Liver (tissue), 9 donors: ENCODE measurements around the gene TRAPPC12. TPM values are rescaled to one million over a fixed set of nuclear protein-coding genes. Genes with fewer than 3 reads are reported as not detected.

Source experiments
- DNase-seq: peaks from one replicate; pipeline ENCODE4 v3.0.0-alpha.2; 2017; ENCODE audit warnings: low spot score
- H3K27ac ChIP-seq, 2 donors: one replicate each; pipeline ENCODE4 v1.7.0; 2013; ENCODE audit warnings: inconsistent platforms in 2 of 2, low read length in 2 of 2, control low read depth in 1 of 2, low read depth in 1 of 2, mild to moderate bottlenecking in 1 of 2
- H3K27me3 ChIP-seq, 4 donors: one replicate each; pipeline versions ENCODE4 v1.6.1 to v1.7.0; 2013; ENCODE audit warnings: low read length in 3 of 4, inconsistent platforms in 1 of 4, mild to moderate bottlenecking in 1 of 4, moderate library complexity in 1 of 4; ENCODE audit not compliant: control insufficient read depth in 4 of 4, insufficient read depth in 4 of 4
- H3K36me3 ChIP-seq, 4 donors: one replicate each; pipeline versions ENCODE4 v1.6.1 to v1.7.0; 2013; ENCODE audit warnings: low read length in 3 of 4, mild to moderate bottlenecking in 3 of 4, low read depth in 1 of 4, moderate library complexity in 1 of 4; ENCODE audit not compliant: control insufficient read depth in 4 of 4, insufficient read depth in 3 of 4
- H3K4me1 ChIP-seq, 4 donors: one replicate each; pipeline versions ENCODE4 v1.6.1 to v1.7.0; 2013; ENCODE audit warnings: low read length in 3 of 4, mild to moderate bottlenecking in 3 of 4, moderate library complexity in 1 of 4; ENCODE audit not compliant: control insufficient read depth in 4 of 4, insufficient read depth in 4 of 4
- H3K4me3 ChIP-seq, 3 donors: one replicate each; pipeline versions ENCODE4 v1.6.1 to v1.7.0; 2013; ENCODE audit warnings: low read length in 3 of 3, control low read depth in 1 of 3, low read depth in 1 of 3, mild to moderate bottlenecking in 1 of 3
- H3K9ac ChIP-seq, 2 donors: one replicate each; pipeline ENCODE4 v1.7.0; 2013; ENCODE audit warnings: low read length in 2 of 2, mild to moderate bottlenecking in 2 of 2, moderate library complexity in 2 of 2, control low read depth in 1 of 2, low read depth in 1 of 2
- H3K9me3 ChIP-seq, 4 donors: one replicate each; pipeline versions ENCODE4 v1.6.1 to v1.7.0; 2013; ENCODE audit warnings: low read length in 3 of 4; ENCODE audit not compliant: control insufficient read depth in 4 of 4
- ATF3 ChIP-seq: IDR thresholded peaks from 2 replicates; pipeline ENCODE4 v1.6.1; 2016; ENCODE audit warnings: antibody characterized with exemption
- EGR1 ChIP-seq, 2 donors: IDR thresholded peaks; 2 replicates each; pipeline ENCODE4 v1.6.1; 2016 to 2018; ENCODE audit warnings: antibody characterized with exemption in 2 of 2, low read depth in 2 of 2
- FOXA1 ChIP-seq: IDR thresholded peaks from 2 replicates; pipeline ENCODE4 v1.6.1; 2016; ENCODE audit warnings: antibody characterized with exemption
- GABPA ChIP-seq, 2 donors: IDR thresholded peaks in 1 of 2; conservative IDR thresholded peaks in 1 of 2; 2 replicates each; pipeline ENCODE4 v1.6.1; 2016; ENCODE audit warnings: antibody characterized with exemption in 2 of 2, mild to moderate bottlenecking in 1 of 2, moderate library complexity in 1 of 2
- HNF4A ChIP-seq, 2 donors: conservative IDR thresholded peaks; 2 replicates each; pipeline ENCODE4 v1.6.1; 2016; ENCODE audit warnings: antibody characterized with exemption in 2 of 2, mild to moderate bottlenecking in 2 of 2
- HNF4G ChIP-seq: IDR thresholded peaks from 2 replicates; pipeline ENCODE4 v1.6.1; 2016; ENCODE audit warnings: antibody characterized with exemption
- JUND ChIP-seq, 2 donors: IDR thresholded peaks; 2 replicates each; pipeline ENCODE4 v1.6.1; 2016; ENCODE audit warnings: antibody characterized with exemption in 2 of 2
- MAX ChIP-seq: IDR thresholded peaks from 2 replicates; pipeline ENCODE4 v1.6.1; 2016; ENCODE audit warnings: antibody characterized with exemption
- NR2F2 ChIP-seq: IDR thresholded peaks from 2 replicates; pipeline ENCODE4 v1.6.1; 2016; ENCODE audit warnings: antibody characterized with exemption
- RAD21 ChIP-seq, 2 donors: IDR thresholded peaks; 2 replicates each; pipeline ENCODE4 v1.6.1; 2016; ENCODE audit warnings: antibody characterized with exemption in 2 of 2, mild to moderate bottlenecking in 2 of 2
- REST ChIP-seq: IDR thresholded peaks from 2 replicates; pipeline ENCODE4 v1.6.1; 2016; ENCODE audit warnings: antibody characterized with exemption, mild to moderate bottlenecking
- RXRA ChIP-seq, 2 donors: IDR thresholded peaks; 2 replicates each; pipeline ENCODE4 v1.6.1; 2017 to 2018; ENCODE audit warnings: antibody characterized with exemption in 2 of 2, mild to moderate bottlenecking in 1 of 2
- TAF1 ChIP-seq: conservative IDR thresholded peaks from 2 replicates; pipeline ENCODE4 v1.6.1; 2016; ENCODE audit warnings: antibody characterized with exemption, mild to moderate bottlenecking
- YY1 ChIP-seq: IDR thresholded peaks from 2 replicates; pipeline ENCODE4 v1.6.1; 2016; ENCODE audit warnings: antibody characterized with exemption, mild to moderate bottlenecking
- ZBTB33 ChIP-seq: IDR thresholded peaks from 2 replicates; pipeline ENCODE4 v1.6.1; 2016; ENCODE audit warnings: antibody characterized with exemption
- WGBS: extraction: QIAGEN DNeasy Blood & Tissue Kit; methylation state at CpG from one replicate; pipeline ENCODE4 v1.1.7; 2013; 5-methylcytosine and 5-hydroxymethylcytosine counted together
- polyA plus RNA-seq, 2 donors: library from polyadenylated mRNA; stranded (reverse) in 1 of 2; unstranded in 1 of 2; fragments of 200-250 nt in 1 of 2; fragments of >200 nt in 1 of 2; fragmentation: Nextera tagmentation in 1 of 2; extraction: Ambion mirVana in 1 of 2; gene quantifications; one replicate each; pipeline versions ENCODE4 v1.2.1 to v1.2.3, GENCODE V29; 2013 to 2015
- total RNA-seq, 2 donors: library from RNA; depleted of rRNA; stranded (reverse); fragments of >200 nt; gene quantifications; one replicate each; pipeline ENCODE4 v1.2.3, GENCODE V29; 2014
- donor health status: healthy.
- donor health status: healthy.
- donor health status: healthy.
- donor health status: healthy.
- donor health status: healthy.

The TRAPPC12 gene
- total and polyA plus RNA-seq, 4 donors = 30.2 to 60.9 (median 39.7) TPM

- no peaks in the 10 kb centered on the region for H3K27me3 ChIP-seq
- H3K4me3 ChIP-seq = no peak overlapping the region
- TF ChIP-seq GABPA (IDR thresholded peaks at IDR 0.05 in 1 of 2, conservative IDR thresholded peaks at IDR 0.05 in 1 of 2) (no peak), FOXA1 (no peak), TAF1 (no peak), HNF4A (conservative IDR thresholded peaks at IDR 0.05) (no peak)
- H3K27ac ChIP-seq = no peak overlapping the region
- H3K9ac ChIP-seq = no peak overlapping the region
- WGBS = 91% methylated on average over 16 of the region's 16 CpGs
- H3K4me1 ChIP-seq = no peaks in the 10 kb centered on the region
- peaks cover 4 to 54% (median 23%) of the 10 kb centered on the region in 4 donors for H3K36me3 ChIP-seq
- H3K9me3 ChIP-seq = no peaks in the 10 kb centered on the region
- DNase-seq = no peak
These were observed 71.0 kb downstream of the TRAPPC12 start for GRCh38 chr2:3450385-3451010.

GRCh38 chr2:3451169-3451568 is 71.7 kb downstream of the TRAPPC12 start:
- no peak overlapping the region for H3K27ac ChIP-seq
- H3K9ac ChIP-seq = no peak overlapping the region
- H3K9me3 ChIP-seq = no peaks in the 10 kb centered on the region
- H3K36me3 ChIP-seq = peaks cover 2 to 50% (median 16%) of the 10 kb centered on the region in 4 donors
- 98% methylated on average over 4 of the region's 4 CpGs for WGBS
- TF ChIP-seq MAX = no peak
- TF ChIP-seq REST = no peak
- no peak for TF ChIP-seq ZBTB33
- no peak for TF ChIP-seq EGR1 (IDR thresholded peaks at IDR 0.05; ENCODE audit: low read depth in 2 of 2)
- no peak for TF ChIP-seq YY1
- TF ChIP-seq HNF4A (conservative IDR thresholded peaks at IDR 0.05) = no peak
- TF ChIP-seq NR2F2 = no peak
- TF ChIP-seq ATF3 = no peak
- TF ChIP-seq RXRA (IDR thresholded peaks at IDR 0.05) = no peak
- no peak for TF ChIP-seq FOXA1
- TF ChIP-seq RAD21 (IDR thresholded peaks at IDR 0.05) = no peak
- TF ChIP-seq HNF4G = no peak
- no peak for TF ChIP-seq JUND (IDR thresholded peaks at IDR 0.05)
- no peak for DNase-seq
- no peak overlapping the region for H3K4me3 ChIP-seq
- no peaks in the 10 kb centered on the region for H3K4me1 ChIP-seq
- H3K27me3 ChIP-seq = no peaks in the 10 kb centered on the region
